H1 (cell line): ENCODE results near the gene UQCR10. TPM values are rescaled to one million over a fixed set of nuclear protein-coding genes. Genes with fewer than 3 reads are reported as not detected.

Experiments used
- CTCF ChIA-PET: fragments of 300-600 bp; sonication (Branson Sonifier 250); formaldehyde crosslinking; loops from one replicate; lab custom pipeline; 2021; ENCODE audit not compliant: partially characterized antibody; lab: Charles Lee
- POLR2A ChIA-PET: fragments of 300-600 bp; sonication (Branson Sonifier 250); formaldehyde crosslinking; loops from one replicate; lab custom pipeline; 2021; ENCODE audit warnings: inconsistent platforms; ENCODE audit not compliant: partially characterized antibody; lab: Charles Lee
- DNase-seq, 2 experiments: peaks; one replicate each; pipeline versions ENCODE4 v3.0.0 to v3.0.0-alpha.2; 2010 to 2022; ENCODE audit warnings: low spot score in 2 of 2, low read depth in 1 of 2, mixed read lengths in 1 of 2
- FAIRE-seq: peaks from 2 replicates; lab custom pipeline; 2011; peaks lifted over from hg19 to GRCh38; lab: Jason Lieb, UNC
- H2AFZ ChIP-seq: 2 replicates; pipeline ENCODE4 v1.8.1; 2012; ENCODE audit warnings: low read length, inconsistent platforms
- H2AK5ac ChIP-seq: 2 replicates; pipeline ENCODE4 v1.6.1; 2013; ENCODE audit warnings: low read depth, low read length
- H2BK120ac ChIP-seq: replicated peaks from 2 replicates; pipeline ENCODE3; 2013; ENCODE audit warnings: low read depth, low read length, inconsistent platforms
- H2BK12ac ChIP-seq: 2 replicates; pipeline ENCODE4 v1.6.1; 2013; ENCODE audit warnings: low read depth, low read length
- H2BK15ac ChIP-seq: 2 replicates; pipeline ENCODE4 v1.6.1; 2013; ENCODE audit warnings: low read length
- H2BK20ac ChIP-seq: 2 replicates; pipeline ENCODE4 v1.6.1; 2013; ENCODE audit warnings: low read length
- H2BK5ac ChIP-seq: 2 replicates; pipeline ENCODE4 v1.6.1; 2013; ENCODE audit warnings: low read depth, low read length
- H3K14ac ChIP-seq: 2 replicates; pipeline ENCODE4 v1.6.1; 2013; ENCODE audit warnings: inconsistent platforms; ENCODE audit not compliant: insufficient read length
- H3K18ac ChIP-seq: 2 replicates; pipeline ENCODE4 v1.6.1; 2013; ENCODE audit warnings: low read length; ENCODE audit errors: extremely low read depth
- H3K23ac ChIP-seq: 2 replicates; pipeline ENCODE4 v1.6.1; 2013; ENCODE audit warnings: inconsistent platforms; ENCODE audit not compliant: insufficient read length
- H3K23me2 ChIP-seq: 2 replicates; pipeline ENCODE4 v1.6.1; 2013; ENCODE audit warnings: low read depth, low read length
- H3K27ac ChIP-seq: 2 replicates; pipeline ENCODE4 v1.6.1; 2011; ENCODE audit warnings: low read depth, low read length, inconsistent platforms
- H3K27me3 ChIP-seq, 4 experiments: replicated peaks in 1 of 4; 1 replicate in 1 of 4; 2 replicates in 3 of 4; pipeline versions ENCODE4 v1.6.1 to v1.8.1; 2011 to 2013; ENCODE audit warnings: low read length in 3 of 4, mild to moderate bottlenecking in 3 of 4, inconsistent platforms in 2 of 4, mixed read lengths in 2 of 4, moderate library complexity in 1 of 4; ENCODE audit not compliant: control insufficient read depth in 3 of 4, insufficient read depth in 3 of 4; ENCODE audit errors: extremely low read depth in 1 of 4
- H3K36me3 ChIP-seq, 4 experiments: 2 replicates each; pipeline versions ENCODE4 v1.6.1 to v1.8.1; 2011 to 2013; ENCODE audit warnings: mild to moderate bottlenecking in 4 of 4, low read length in 3 of 4, moderate library complexity in 2 of 4, control low read depth in 1 of 4, inconsistent platforms in 1 of 4; ENCODE audit not compliant: insufficient read depth in 4 of 4, control insufficient read depth in 2 of 4
- H3K4ac ChIP-seq: replicated peaks from 2 replicates; pipeline ENCODE3; 2013; ENCODE audit warnings: low read length, low read depth, mixed read lengths, inconsistent platforms; ENCODE audit not compliant: insufficient read length
- H3K4me1 ChIP-seq, 4 experiments: replicated peaks in 1 of 4; 1 replicate in 1 of 4; 2 replicates in 3 of 4; pipeline versions ENCODE4 v1.6.1 to v1.8.1; 2011 to 2013; ENCODE audit warnings: low read length in 3 of 4, inconsistent platforms in 2 of 4, mixed read lengths in 1 of 4; ENCODE audit not compliant: insufficient read depth in 4 of 4, control insufficient read depth in 3 of 4
- H3K4me2 ChIP-seq, 2 experiments: 2 replicates each; pipeline versions ENCODE4 v1.6.1 to v1.8.1; 2011 to 2013; ENCODE audit warnings: low read depth in 2 of 2, low read length in 2 of 2, control low read depth in 1 of 2, inconsistent platforms in 1 of 2, mild to moderate bottlenecking in 1 of 2; ENCODE audit not compliant: insufficient read depth in 1 of 2
- H3K4me3 ChIP-seq, 4 experiments: fragments of 200-600, 300-600 bp in 1 of 4; sonication (generic), shearing (Covaris generic), sonication (Bioruptor Twin) in 1 of 4; 2 replicates each; pipeline versions ENCODE4 v1.5.1 to v1.8.1; 2011 to 2016; ENCODE audit warnings: low read length in 4 of 4, low read depth in 3 of 4, control low read depth in 2 of 4, inconsistent platforms in 2 of 4, mild to moderate bottlenecking in 2 of 4, mixed read lengths in 1 of 4, moderate library complexity in 1 of 4; ENCODE audit not compliant: insufficient read depth in 2 of 4; ENCODE audit errors: extremely low read depth in 1 of 4
- H3K56ac ChIP-seq: replicated peaks from 2 replicates; pipeline ENCODE3; 2013; ENCODE audit warnings: low read depth, mild to moderate bottlenecking, mixed read lengths, low read length, inconsistent platforms; ENCODE audit not compliant: insufficient read length
- H3K79me1 ChIP-seq: 2 replicates; pipeline ENCODE4 v1.6.1; 2013; ENCODE audit warnings: low read depth, low read length, control low read depth
- H3K79me2 ChIP-seq, 2 experiments: 2 replicates each; pipeline versions ENCODE4 v1.6.1 to v1.8.1; 2012 to 2013; ENCODE audit warnings: low read length in 2 of 2, mild to moderate bottlenecking in 2 of 2, inconsistent platforms in 1 of 2; ENCODE audit not compliant: insufficient read depth in 2 of 2, control insufficient read depth in 1 of 2
- H3K9ac ChIP-seq, 4 experiments: replicated peaks in 1 of 4; 1 replicate in 1 of 4; 2 replicates in 3 of 4; pipeline versions ENCODE4 v1.6.1 to v1.8.1; 2011 to 2013; ENCODE audit warnings: low read depth in 3 of 4, low read length in 3 of 4, control low read depth in 2 of 4, mild to moderate bottlenecking in 2 of 4, moderate library complexity in 2 of 4, inconsistent platforms in 1 of 4; ENCODE audit errors: extremely low read depth in 1 of 4
- H3K9me3 ChIP-seq, 2 experiments: 2 replicates each; pipeline versions ENCODE4 v1.6.1 to v1.8.1; 2012 to 2013; ENCODE audit warnings: mild to moderate bottlenecking in 2 of 2, moderate library complexity in 2 of 2, control low read depth in 1 of 2, inconsistent platforms in 1 of 2, low read depth in 1 of 2, low read length in 1 of 2, mixed read lengths in 1 of 2; ENCODE audit not compliant: insufficient read depth in 2 of 2
- H4K20me1 ChIP-seq, 2 experiments: replicated peaks in 1 of 2; 2 replicates each; pipeline versions ENCODE3 to v1.8.1; 2011 to 2013; ENCODE audit warnings: inconsistent platforms in 2 of 2, low read length in 2 of 2, mild to moderate bottlenecking in 1 of 2; ENCODE audit not compliant: insufficient read depth in 2 of 2, control insufficient read depth in 1 of 2
- H4K5ac ChIP-seq: 2 replicates; pipeline ENCODE4 v1.6.1; 2013; ENCODE audit warnings: low read length, low read depth, mixed read lengths, inconsistent platforms; ENCODE audit not compliant: insufficient read length
- H4K8ac ChIP-seq: 2 replicates; pipeline ENCODE4 v1.8.0; 2013; ENCODE audit warnings: mild to moderate bottlenecking, moderate library complexity, low read length, inconsistent platforms; ENCODE audit not compliant: insufficient read depth; ENCODE audit errors: extremely low read depth
- H4K91ac ChIP-seq: replicated peaks from 2 replicates; pipeline ENCODE3; 2013; ENCODE audit warnings: low read length, mixed read lengths, inconsistent platforms; ENCODE audit not compliant: insufficient read length
- CREB1 ChIP-seq: IDR thresholded peaks from 2 replicates; pipeline ENCODE4 v1.6.1; 2012; ENCODE audit warnings: inconsistent platforms
- HDAC2 ChIP-seq, 2 experiments: fragments of 300-600 bp in 1 of 2; sonication (generic) in 1 of 2; IDR thresholded peaks; 2 replicates each; pipeline ENCODE4 v1.6.1; 2011 to 2012; ENCODE audit warnings: low read depth in 2 of 2, low read length in 2 of 2, mild to moderate bottlenecking in 2 of 2, moderate library complexity in 2 of 2, borderline replicate concordance in 1 of 2, inconsistent platforms in 1 of 2
- JUN ChIP-seq: IDR thresholded peaks from 2 replicates; pipeline ENCODE4 v1.6.1; 2011; ENCODE audit warnings: low read depth, mild to moderate bottlenecking, improper control_type of control experiment, low read length
- KDM1A ChIP-seq: fragments of 200-600, 300-600 bp; sonication (generic); IDR thresholded peaks from 2 replicates; pipeline ENCODE4 v1.7.1; 2016; ENCODE audit warnings: mild to moderate bottlenecking, low read length, borderline replicate concordance
- RAD21 ChIP-seq, 2 experiments: IDR thresholded peaks in 1 of 2; conservative IDR thresholded peaks in 1 of 2; 2 replicates each; pipeline ENCODE4 v1.6.1; 2011; ENCODE audit warnings: low read depth in 2 of 2, low read length in 2 of 2, improper control_type of control experiment in 1 of 2, inconsistent platforms in 1 of 2, mild to moderate bottlenecking in 1 of 2, moderate library complexity in 1 of 2
- SIX5 ChIP-seq: IDR thresholded peaks from 2 replicates; pipeline ENCODE4 v1.6.1; 2011; ENCODE audit warnings: mild to moderate bottlenecking, low read depth, low read length
- SP1 ChIP-seq: IDR thresholded peaks from 2 replicates; pipeline ENCODE4 v1.6.1; 2011; ENCODE audit warnings: low read depth, low read length
- TEAD4 ChIP-seq: IDR thresholded peaks from 2 replicates; pipeline ENCODE4 v1.6.1; 2012; ENCODE audit warnings: low read depth, low read length, inconsistent platforms, mixed read lengths
- WGBS, 2 experiments: shearing (Covaris generic) in 1 of 2; methylation state at CpG; one replicate each; pipeline versions ENCODE4 v1.1.6 to v1.1.7; 2013 to 2015; ENCODE audit warnings: low lambda C conversion rate in 2 of 2, mixed read lengths in 2 of 2, inconsistent platforms in 1 of 2, low coverage in 1 of 2, missing lambda C conversion rate in 1 of 2; ENCODE audit not compliant: insufficient replicate concordance in 2 of 2, insufficient coverage in 1 of 2, insufficient read length in 1 of 2; ENCODE audit errors: extremely low coverage in 1 of 2, missing lambda C conversion rate in 1 of 2; 5-methylcytosine and 5-hydroxymethylcytosine counted together
- polyA plus RNA-seq, 7 experiments: library from polyadenylated mRNA; depleted of rRNA in 3 of 7; stranded (reverse) in 5 of 7; unstranded in 2 of 7; fragments of >200 nt in 5 of 7; fragments of 200-250 nt in 2 of 7; gene quantifications; 1 replicate in 5 of 7; 2 replicates in 1 of 7; 4 replicates in 1 of 7; pipeline versions ENCODE4 v1.2.1 to v1.2.3, GENCODE V29; 2011 to 2013; ENCODE audit warnings: missing spikeins in 2 of 7, mixed read lengths in 2 of 7
- total RNA-seq: library from RNA; stranded (reverse); fragmentation: NEBNext Ultra II Directional; extraction: Animal tissue kit (Norgen Biotek cat#: 25700); gene quantifications from 2 replicates; pipeline ENCODE4 v1.2.1, GENCODE V29; 2021
- TF ChIP-seq, protein P1 (sequence below), 3 experiments: IDR thresholded peaks; 1 replicate in 2 of 3; 2 replicates in 1 of 3; pipeline versions ENCODE4 v1.5.1 to v1.6.1; 2011; ENCODE audit warnings: low read length in 3 of 3, mild to moderate bottlenecking in 3 of 3, inconsistent platforms in 2 of 3, low read depth in 1 of 3, moderate library complexity in 1 of 3; ENCODE audit not compliant: insufficient read depth in 1 of 3; ENCODE audit errors: control extremely low read depth in 1 of 3
- TF ChIP-seq, protein P2 (sequence below): IDR thresholded peaks from 2 replicates; pipeline ENCODE4 v1.6.1; 2012; ENCODE audit warnings: inconsistent platforms

UQCR10 gene
- total and polyA plus RNA-seq, 2 of the 8 experiments (the other 6 are each of a cell fraction or from before 2014, with no cell fraction given), result 102 to 260 TPM

DNA sequence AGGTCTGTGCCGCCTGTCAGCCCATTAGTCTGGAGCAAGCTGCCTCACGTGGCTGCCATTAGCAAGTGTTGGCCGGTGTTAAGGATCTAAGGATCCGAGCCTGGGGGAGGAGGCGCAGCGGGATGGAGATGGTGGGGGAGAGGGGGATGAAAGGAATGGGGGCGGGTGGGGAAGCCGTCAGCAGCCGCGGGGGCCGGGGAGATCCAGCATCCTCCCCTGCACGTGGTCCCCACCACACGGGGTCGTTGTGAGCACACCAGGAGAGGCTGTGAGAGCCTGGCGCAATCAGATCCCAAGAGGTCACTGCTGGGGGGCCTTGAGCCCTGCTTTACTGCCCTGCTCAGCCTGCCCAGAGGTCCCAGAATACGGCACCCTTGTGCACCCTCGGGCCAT lies 40.0 kb upstream of the UQCR10 start:
- Histone ChIP-seq H3K4ac (peak overlapping the region; percentile 38), H3K79me2 (no peaks in the 10 kb centered on the region), H3K14ac (no peak overlapping the region), H3K27me3 (peaks cover 0 to 9% (median 3%) of the 10 kb centered on the region in 4 experiments; a peak in 4 of 7 replicates), H3K9me3 (no peaks in the 10 kb centered on the region), H2BK20ac (no peak overlapping the region), H3K23ac (no peak overlapping the region), H3K4me1 (peaks cover 0 to 6% (median 4%) of the 10 kb centered on the region in 4 experiments; a peak in 6 of 7 replicates), H2BK120ac (no peak overlapping the region), H3K4me3 (no peak overlapping the region), H2AFZ (no peak overlapping the region), H4K8ac (no peak overlapping the region; the same call in 1 of the 2 replicates), H2BK15ac (no peak overlapping the region), H3K79me1 (no peaks in the 10 kb centered on the region), H4K91ac (peak overlapping the region; percentile 55), H3K9ac (no peak overlapping the region), H2AK5ac (no peak overlapping the region), H3K56ac (no peak overlapping the region), H3K36me3 (no peaks in the 10 kb centered on the region), H2BK12ac (no peak overlapping the region), H3K23me2 (no peaks in the 10 kb centered on the region), H3K27ac (no peak overlapping the region), H4K5ac (no peak overlapping the region), H4K20me1 (peaks cover 0 to 3% of the 10 kb centered on the region in 2 experiments), H3K18ac (no peak overlapping the region; the same call in 1 of the 2 replicates), H3K4me2 (peak overlapping the region in 1 of 2 experiments; percentile 16; a peak in 2 of 4 replicates), H2BK5ac (no peak overlapping the region; the same call in 1 of the 2 replicates)
- WGBS, 2 experiments, result 19% methylated on average over 8 of the region's 17 CpGs; no CpG with 5 or more reads in 1 of the 2 experiments
- ChIA-PET POLR2A (no interaction called here), CTCF (interaction anchor here (0.6 to 4.8 kb wide), 10 partner anchors 10 to 307 kb away, joined by 3 to 22 read pairs (median 4); no protein-coding TSS in a partner anchor)
- FAIRE-seq, result no peak
- DNase-seq, result peak in 1 of 2 experiments; percentile 79
- TF ChIP-seq CREB1 (0 out of 2 replicates have a peak, but pooled peaks have one; percentile 9), HDAC2 (IDR thresholded peaks at IDR 0.05; ENCODE audit: borderline replicate concordance in 1 of 2, low read depth in 2 of 2, low read length in 2 of 2) (0 out of 4 replicates have a peak, but pooled peaks of 1 of the 2 experiments have one; percentile 18), RAD21 (IDR thresholded peaks at IDR 0.05 in 1 of 2, conservative IDR thresholded peaks at IDR 0.05 in 1 of 2; ENCODE audit: low read depth in 2 of 2, low read length in 2 of 2) (peak; percentile 55 to 63), SP1 (no peak), JUN (no peak), KDM1A (0 out of 2 replicates have a peak, but pooled peaks have one; percentile 12), SIX5 (no peak), TEAD4 (no peak)
- TF ChIP-seq, protein P1, sequence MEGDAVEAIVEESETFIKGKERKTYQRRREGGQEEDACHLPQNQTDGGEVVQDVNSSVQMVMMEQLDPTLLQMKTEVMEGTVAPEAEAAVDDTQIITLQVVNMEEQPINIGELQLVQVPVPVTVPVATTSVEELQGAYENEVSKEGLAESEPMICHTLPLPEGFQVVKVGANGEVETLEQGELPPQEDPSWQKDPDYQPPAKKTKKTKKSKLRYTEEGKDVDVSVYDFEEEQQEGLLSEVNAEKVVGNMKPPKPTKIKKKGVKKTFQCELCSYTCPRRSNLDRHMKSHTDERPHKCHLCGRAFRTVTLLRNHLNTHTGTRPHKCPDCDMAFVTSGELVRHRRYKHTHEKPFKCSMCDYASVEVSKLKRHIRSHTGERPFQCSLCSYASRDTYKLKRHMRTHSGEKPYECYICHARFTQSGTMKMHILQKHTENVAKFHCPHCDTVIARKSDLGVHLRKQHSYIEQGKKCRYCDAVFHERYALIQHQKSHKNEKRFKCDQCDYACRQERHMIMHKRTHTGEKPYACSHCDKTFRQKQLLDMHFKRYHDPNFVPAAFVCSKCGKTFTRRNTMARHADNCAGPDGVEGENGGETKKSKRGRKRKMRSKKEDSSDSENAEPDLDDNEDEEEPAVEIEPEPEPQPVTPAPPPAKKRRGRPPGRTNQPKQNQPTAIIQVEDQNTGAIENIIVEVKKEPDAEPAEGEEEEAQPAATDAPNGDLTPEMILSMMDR (IDR thresholded peaks at IDR 0.05; ENCODE audit: control extremely low read depth in 1 of 3, insufficient read depth in 1 of 3, low read depth in 1 of 3, low read length in 3 of 3), result peak; percentile 42 to 62 (median 45)
- TF ChIP-seq, protein P2, sequence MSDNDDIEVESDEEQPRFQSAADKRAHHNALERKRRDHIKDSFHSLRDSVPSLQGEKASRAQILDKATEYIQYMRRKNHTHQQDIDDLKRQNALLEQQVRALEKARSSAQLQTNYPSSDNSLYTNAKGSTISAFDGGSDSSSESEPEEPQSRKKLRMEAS, result peak; percentile 75
